ENCODE data around the gene SPATA1.
"Not testable (repeated sequence)": the region's sequence is repeated elsewhere in the genome, so short reads cannot be mapped to it uniquely, and the experiment has no call there.

SPATA1 gene

GRCh38 chr1:84506002-84506728 lies at the start of gene SPATA1, which contains the start of gene GNG5:
SPATA1 (plus strand) TSS chr1:84506386; CDS start chr1:84516360, 9,974 bp downstream.
GNG5 (minus strand) TSS chr1:84506581; CDS start chr1:84506091, 490 bp downstream.
- peak; percentile 96 to 98 for DNase-seq (ENCODE audit: extremely low read depth in 1 of 2, low read depth in 1 of 2)

DNA sequence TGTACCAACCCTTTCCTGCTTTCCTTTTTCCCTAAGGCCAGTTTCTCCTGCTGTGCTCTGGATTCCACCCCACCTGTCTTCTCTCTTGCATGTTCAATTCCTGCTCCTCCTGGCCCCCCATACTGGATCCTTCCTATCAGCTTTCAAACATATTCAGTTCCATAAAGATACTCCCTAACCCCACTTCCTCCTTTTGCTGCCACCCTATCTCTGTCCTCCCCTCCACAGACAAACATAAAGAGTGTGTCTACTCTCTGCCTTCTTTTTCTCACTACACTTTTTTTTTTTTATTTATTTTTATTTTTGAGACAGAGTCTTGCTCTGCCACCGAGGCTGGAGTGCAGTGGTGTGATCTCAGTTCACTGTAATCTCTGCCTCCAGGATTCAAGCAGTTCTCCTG lies 44.1 kb upstream of the SPATA1 start:
- no peak for DNase-seq (ENCODE audit: extremely low read depth in 1 of 2, low read depth in 1 of 2)

DNA sequence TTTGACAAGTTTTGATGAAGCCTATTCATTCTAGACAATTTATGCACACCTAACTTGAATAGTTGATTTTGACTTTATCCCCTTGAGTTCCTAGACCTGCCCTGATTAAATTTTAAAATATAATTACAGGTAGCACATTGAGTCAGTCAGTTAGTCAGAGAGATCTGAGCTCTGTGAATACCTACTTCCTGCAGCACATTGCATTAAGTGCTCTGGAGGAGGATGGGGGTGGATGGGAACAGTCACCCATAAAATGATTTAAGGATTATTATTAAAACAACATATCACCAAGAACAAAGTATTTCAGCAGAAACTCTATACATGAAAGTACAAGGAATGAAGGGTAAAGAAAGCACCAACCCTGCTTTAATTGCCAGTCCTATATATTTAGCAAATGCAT lies 38.9 kb upstream of the SPATA1 start:
- no peak for DNase-seq (ENCODE audit: extremely low read depth in 1 of 2, low read depth in 1 of 2)

- no peak for DNase-seq (ENCODE audit: extremely low read depth in 1 of 2, low read depth in 1 of 2)
These were observed 30.0 kb upstream of the SPATA1 start for GRCh38 chr1:84476225-84476624.

- DNase-seq (ENCODE audit: extremely low read depth in 1 of 2, low read depth in 1 of 2): peak; percentile 55 to 71
These were observed 27.0 kb upstream of the SPATA1 start, which contains the start of gene RPF1 for GRCh38 chr1:84478876-84479868. RPF1 (plus strand) TSS chr1:84479266; CDS start chr1:84479282, 16 bp downstream.

- no peak for DNase-seq (ENCODE audit: extremely low read depth in 1 of 2, low read depth in 1 of 2)
These were observed 26.2 kb upstream of the SPATA1 start for GRCh38 chr1:84479998-84480397.

- DNase-seq (ENCODE audit: extremely low read depth in 1 of 2, low read depth in 1 of 2): no peak
These were observed 25.5 kb upstream of the SPATA1 start for GRCh38 chr1:84480650-84481049.

DNA sequence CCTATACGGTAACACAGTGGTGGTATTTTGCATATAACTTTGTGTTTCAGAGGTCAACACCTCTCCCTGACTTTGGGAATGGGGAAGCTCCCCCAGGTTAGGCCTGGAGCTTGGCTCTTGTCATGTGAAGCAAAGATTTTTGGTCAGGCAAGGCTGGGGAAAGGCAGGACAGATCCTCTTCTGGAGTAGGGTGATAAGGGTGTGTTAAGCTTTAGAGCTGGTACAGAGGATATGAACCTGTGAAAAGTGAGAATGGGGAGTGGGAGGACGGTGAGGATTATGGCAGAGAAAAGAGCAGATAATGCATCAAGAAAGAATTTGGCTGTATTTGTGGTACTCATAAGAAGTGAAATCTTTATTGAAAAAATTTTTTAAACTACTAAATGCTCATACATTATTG lies 24.9 kb upstream of the SPATA1 start:
- no peak for DNase-seq (ENCODE audit: extremely low read depth in 1 of 2, low read depth in 1 of 2)

DNA sequence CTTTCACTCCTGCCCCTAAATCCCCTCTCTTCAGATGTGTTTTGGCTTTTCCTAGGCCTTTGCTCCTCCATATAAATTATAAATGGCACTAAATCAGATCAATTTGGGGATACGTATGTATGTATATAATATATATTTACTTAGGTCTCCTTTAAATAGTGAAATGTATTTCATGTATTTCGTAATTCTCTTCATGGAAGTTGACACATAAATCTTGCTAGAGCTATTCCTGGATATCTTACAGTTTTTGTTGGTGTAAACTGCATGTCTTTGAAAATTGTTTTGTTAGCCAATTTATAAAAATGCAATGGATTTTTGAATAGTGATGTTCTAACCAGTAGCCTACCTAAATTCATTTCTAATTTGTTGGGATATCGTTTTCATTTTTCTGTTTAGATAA lies 18.1 kb upstream of the SPATA1 start:
- no peak for DNase-seq (ENCODE audit: extremely low read depth in 1 of 2, low read depth in 1 of 2)

DNA sequence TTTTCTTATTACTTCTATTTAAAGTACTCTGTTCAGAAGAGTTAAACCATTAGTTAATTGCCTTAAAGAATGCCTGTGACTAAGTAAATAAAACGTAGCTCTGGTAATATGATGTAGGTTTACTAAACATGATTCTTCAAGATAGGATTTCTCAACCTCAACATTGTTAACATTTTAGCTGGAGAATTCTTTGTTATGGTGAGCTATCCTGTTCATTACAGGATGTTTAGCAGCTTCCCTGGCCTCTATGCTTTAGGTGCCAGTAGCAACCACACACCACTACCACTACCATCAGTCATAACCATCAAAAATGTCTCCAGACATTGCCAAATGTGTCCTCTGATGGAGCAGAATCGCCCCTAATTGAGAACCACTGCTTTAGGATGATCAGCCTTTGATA lies 16.4 kb upstream of the SPATA1 start:
- DNase-seq (ENCODE audit: extremely low read depth in 1 of 2, low read depth in 1 of 2): no peak

GRCh38 chr1:84492726-84493125 lies 13.5 kb upstream of the SPATA1 start:
- DNase-seq (ENCODE audit: extremely low read depth in 1 of 2, low read depth in 1 of 2): no peak

DNA sequence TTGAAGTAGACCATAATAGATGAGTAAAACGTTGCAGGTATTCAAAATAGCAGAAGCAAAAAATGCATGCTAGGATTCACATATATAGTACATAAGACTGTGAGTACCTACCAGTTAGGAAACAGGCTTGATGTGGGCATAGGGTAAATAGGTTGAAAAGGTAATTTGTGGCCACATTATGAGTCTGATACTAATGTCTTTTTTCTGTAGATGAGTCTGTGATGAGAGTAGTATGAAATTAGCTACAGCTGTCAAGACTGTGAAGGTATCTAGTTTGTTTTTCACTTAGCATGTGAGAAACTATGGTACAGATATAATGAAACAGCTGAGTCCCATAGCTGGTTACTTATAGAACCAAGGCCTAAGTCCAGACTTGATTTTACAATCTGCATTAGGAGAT lies 12.4 kb upstream of the SPATA1 start:
- no peak for DNase-seq (ENCODE audit: extremely low read depth in 1 of 2, low read depth in 1 of 2)

DNA sequence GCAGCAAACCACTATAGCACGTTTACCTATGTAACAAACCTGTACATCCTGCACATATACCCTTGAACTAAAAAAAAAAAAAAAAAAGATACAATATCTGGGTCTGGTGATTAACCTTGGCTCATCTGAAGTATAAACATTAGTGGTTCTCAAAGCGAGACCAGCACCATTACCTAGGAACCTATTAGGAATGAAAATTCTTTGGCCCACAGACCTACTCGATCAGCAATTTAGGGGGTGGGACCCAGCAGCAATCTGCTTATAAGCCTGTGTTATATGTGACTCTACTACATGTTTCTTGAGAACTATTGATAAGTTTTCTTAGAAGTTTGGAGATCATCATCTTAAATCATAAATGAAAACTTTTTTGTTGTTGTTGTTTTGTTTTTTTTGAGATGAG lies 9.7 kb upstream of the SPATA1 start:
- DNase-seq (ENCODE audit: extremely low read depth in 1 of 2, low read depth in 1 of 2): no peak

GRCh38 chr1:84497631-84498275 lies 8.4 kb upstream of the SPATA1 start:
- no peak for DNase-seq (ENCODE audit: extremely low read depth in 1 of 2, low read depth in 1 of 2)

GRCh38 chr1:84502927-84503326 lies 3.3 kb upstream of the SPATA1 start:
- no peak for DNase-seq (ENCODE audit: extremely low read depth in 1 of 2, low read depth in 1 of 2)

GRCh38 chr1:84504580-84505492 lies 1.4 kb upstream of the SPATA1 start:
- no peak for DNase-seq (ENCODE audit: extremely low read depth in 1 of 2, low read depth in 1 of 2)

GRCh38 chr1:84505493-84506001 lies 639 bp upstream of the SPATA1 start:
- peak in 1 of 2 donors; percentile 11 for DNase-seq (ENCODE audit: extremely low read depth in 1 of 2, low read depth in 1 of 2)

DNA sequence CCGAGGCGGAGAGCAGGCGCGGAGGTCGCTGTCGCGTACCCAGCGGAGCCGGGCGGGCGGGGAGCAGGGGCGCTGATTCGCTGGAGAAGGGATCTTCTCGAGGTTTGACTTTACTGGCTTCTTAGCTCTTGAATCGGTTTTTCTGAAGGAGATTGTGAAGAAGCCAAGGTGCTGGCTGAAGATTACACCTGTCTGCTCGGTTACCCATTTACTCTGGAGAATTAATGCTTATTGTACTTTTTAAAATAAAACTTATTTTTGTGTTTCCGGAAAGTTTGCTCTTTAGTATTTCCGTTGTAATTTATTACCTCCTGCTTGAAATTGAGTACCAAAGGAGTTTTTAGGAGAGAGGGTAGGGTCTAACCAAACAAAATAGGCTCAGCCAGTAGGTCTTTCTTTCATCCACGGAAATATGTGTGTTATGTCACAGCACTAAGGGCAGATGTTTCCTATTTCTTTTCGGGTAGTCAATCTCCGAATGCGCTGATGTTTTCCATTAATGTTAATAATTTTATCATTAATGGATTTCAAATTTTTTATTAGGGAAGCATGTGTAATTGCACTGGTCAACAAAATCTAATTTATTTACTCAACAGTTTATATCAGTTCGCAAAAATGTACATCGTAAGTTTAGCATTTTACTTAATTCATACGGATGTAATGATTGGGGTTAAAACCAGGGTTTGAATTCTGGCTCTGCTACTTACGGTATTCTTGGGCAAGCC lies 705 bp downstream of the SPATA1 start:
- no peak for DNase-seq (ENCODE audit: extremely low read depth in 1 of 2, low read depth in 1 of 2)

DNA sequence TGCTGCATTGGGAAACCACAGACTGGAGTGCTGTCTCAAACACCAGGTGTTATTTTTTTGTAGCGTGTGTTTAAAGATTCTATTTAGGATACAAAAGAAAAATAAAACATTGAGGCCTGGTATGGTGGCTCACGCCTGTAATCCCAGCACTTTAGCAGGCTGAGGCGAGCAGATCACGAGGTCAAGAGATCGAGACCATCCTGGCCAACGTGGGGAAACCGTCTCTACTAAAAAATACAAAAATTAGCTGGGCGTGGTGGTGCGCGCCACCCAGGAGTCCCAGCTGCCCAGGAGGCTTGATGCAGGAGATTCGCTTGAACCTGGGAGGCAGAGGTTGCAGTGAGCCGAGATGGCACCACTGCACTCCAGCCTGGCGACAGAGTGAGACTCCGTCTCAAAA lies 1.7 kb downstream of the SPATA1 start:
- DNase-seq (ENCODE audit: extremely low read depth in 1 of 2, low read depth in 1 of 2): not testable (repeated sequence)
